ENCODE data around the gene DPP6. TPM values are rescaled to one million over a fixed set of nuclear protein-coding genes. Genes with fewer than 3 reads are reported as not detected.

DPP6 gene
- total and polyA plus RNA-seq, 2 of the 8 experiments (the other 6 are each of a cell fraction or from before 2014, with no cell fraction given) = 4.7 to 6.8 TPM

- WGBS, 2 experiments (ENCODE audit: extremely low coverage in 1 of 2, insufficient coverage in 1 of 2, insufficient read length in 1 of 2, insufficient replicate concordance in 2 of 2, low coverage in 1 of 2, low lambda C conversion rate in 2 of 2, missing lambda C conversion rate in 1 of 2) = 88% methylated on average over 3 of the region's 3 CpGs; no CpG with 5 or more reads in 1 of the 2 experiments
- Histone ChIP-seq H3K36me3 (ENCODE audit: control insufficient read depth in 2 of 4, insufficient read depth in 4 of 4, low read length in 3 of 4) (no peaks in the 10 kb centered on the region), H3K23ac (ENCODE audit: insufficient read length) (no peak overlapping the region), H2BK12ac (ENCODE audit: low read depth, low read length) (no peak overlapping the region), H2AFZ (ENCODE audit: low read length) (no peak overlapping the region), H3K79me1 (ENCODE audit: low read depth, low read length) (no peaks in the 10 kb centered on the region), H3K79me2 (ENCODE audit: control insufficient read depth in 1 of 2, insufficient read depth in 2 of 2, low read length in 2 of 2) (no peaks in the 10 kb centered on the region), H3K18ac (ENCODE audit: extremely low read depth, low read length) (no peak overlapping the region), H4K8ac (ENCODE audit: extremely low read depth, insufficient read depth, low read length) (no peak overlapping the region), H3K4me3 (ENCODE audit: extremely low read depth in 1 of 4, insufficient read depth in 2 of 4, low read depth in 3 of 4, low read length in 4 of 4) (no peak overlapping the region), H3K23me2 (ENCODE audit: low read depth, low read length) (no peaks in the 10 kb centered on the region), H3K4ac (replicated peaks; ENCODE audit: insufficient read length, low read depth, low read length) (no peak overlapping the region), H3K27me3 (replicated peaks in 1 of 4; ENCODE audit: control insufficient read depth in 3 of 4, extremely low read depth in 1 of 4, insufficient read depth in 3 of 4, low read length in 3 of 4) (no peaks in the 10 kb centered on the region; a peak in 1 of 7 replicates), H2BK20ac (ENCODE audit: low read length) (no peak overlapping the region), H3K9ac (replicated peaks in 1 of 4; ENCODE audit: extremely low read depth in 1 of 4, low read depth in 3 of 4, low read length in 3 of 4) (no peak overlapping the region), H3K9me3 (ENCODE audit: insufficient read depth in 2 of 2, low read depth in 1 of 2, low read length in 1 of 2) (0 out of 4 replicates have a peak, but pooled peaks cover 0 to 2% of the 10 kb centered on the region in 2 experiments), H3K56ac (replicated peaks; ENCODE audit: insufficient read length, low read depth, low read length) (no peak overlapping the region), H3K14ac (ENCODE audit: insufficient read length) (no peak overlapping the region), H4K20me1 (replicated peaks in 1 of 2; ENCODE audit: control insufficient read depth in 1 of 2, insufficient read depth in 2 of 2, low read length in 2 of 2) (no peaks in the 10 kb centered on the region), H4K5ac (ENCODE audit: insufficient read length, low read depth, low read length) (no peak overlapping the region), H2BK5ac (ENCODE audit: low read depth, low read length) (no peak overlapping the region), H4K91ac (replicated peaks; ENCODE audit: insufficient read length, low read length) (no peak overlapping the region), H3K27ac (ENCODE audit: low read depth, low read length) (no peak overlapping the region), H3K4me1 (replicated peaks in 1 of 4; ENCODE audit: control insufficient read depth in 3 of 4, insufficient read depth in 4 of 4, low read length in 3 of 4) (no peaks in the 10 kb centered on the region), H2AK5ac (ENCODE audit: low read depth, low read length) (no peak overlapping the region), H2BK120ac (replicated peaks; ENCODE audit: low read depth, low read length) (no peak overlapping the region), H3K4me2 (ENCODE audit: insufficient read depth in 1 of 2, low read depth in 2 of 2, low read length in 2 of 2) (no peak overlapping the region), H2BK15ac (ENCODE audit: low read length) (no peak overlapping the region)
- no peak for FAIRE-seq
- ChIA-PET CTCF (ENCODE audit: partially characterized antibody) (interaction anchor here (2.6 to 2.7 kb wide), 2 partner anchors 13 to 56 kb away, joined by 10 to 12 read pairs; no protein-coding TSS in a partner anchor), POLR2A (ENCODE audit: partially characterized antibody) (interaction anchor here (1.1 kb wide), 1 partner anchor 9 kb away, joined by 4 read pairs; no protein-coding TSS in a partner anchor)
- DNase-seq (ENCODE audit: low read depth in 1 of 2, low spot score in 2 of 2) = no peak
- no peak for TF ChIP-seq CBX8 (IDR thresholded peaks at IDR 0.05; ENCODE audit: borderline replicate concordance, low read depth, low read length)
- no peak for TF ChIP-seq CTBP2 (IDR thresholded peaks at IDR 0.05; ENCODE audit: borderline replicate concordance, insufficient read depth, insufficient read length, low read length)
- TF ChIP-seq ZNF274 (IDR thresholded peaks at IDR 0.05; ENCODE audit: borderline replicate concordance, extremely low read depth, low read length) = no peak
- TF ChIP-seq USF2 (IDR thresholded peaks at IDR 0.05; ENCODE audit: low read length) = no peak
- TF ChIP-seq ASH2L (IDR thresholded peaks at IDR 0.05; ENCODE audit: low read length) = no peak
- no peak for TF ChIP-seq SIX5 (IDR thresholded peaks at IDR 0.05; ENCODE audit: low read depth, low read length)
- no peak for TF ChIP-seq BACH1 (IDR thresholded peaks at IDR 0.05; ENCODE audit: low read length)
- no peak for TF ChIP-seq TCF12 (IDR thresholded peaks at IDR 0.05; ENCODE audit: low read depth, low read length)
- TF ChIP-seq TAF7 (optimal IDR thresholded peaks at IDR 0.05; ENCODE audit: borderline replicate concordance, low read depth, low read length) = no peak
- TF ChIP-seq EGR1 (IDR thresholded peaks at IDR 0.05; ENCODE audit: borderline replicate concordance, low read depth, low read length) = no peak
- TF ChIP-seq MAX (IDR thresholded peaks at IDR 0.05) = no peak
- TF ChIP-seq SP4 (IDR thresholded peaks at IDR 0.05; ENCODE audit: low read length) = no peak
- no peak for TF ChIP-seq PHF8 (conservative IDR thresholded peaks at IDR 0.05; ENCODE audit: low read depth, low read length)
- TF ChIP-seq POLR2AphosphoS5 (IDR thresholded peaks at IDR 0.05; ENCODE audit: low read depth, low read length) = no peak
Measured at GRCh38 chr7:154857240-154857639, 805.0 kb downstream of the DPP6 start.
